GM21381 (cell line): ENCODE data around the gene RAB3GAP1.
"Not testable (repeated sequence)": the region's sequence is repeated elsewhere in the genome, so short reads cannot be mapped to it uniquely, and the experiment has no call there.

Experiments
- ATAC-seq: cut with Tn5 transposase; IDR thresholded peaks from one replicate; pipeline ENCODE4 v1.9.1; 2021; ENCODE audit warnings: mild to moderate bottlenecking, moderate library complexity; ENCODE audit not compliant: unreplicated experiment

The RAB3GAP1 gene

DNA sequence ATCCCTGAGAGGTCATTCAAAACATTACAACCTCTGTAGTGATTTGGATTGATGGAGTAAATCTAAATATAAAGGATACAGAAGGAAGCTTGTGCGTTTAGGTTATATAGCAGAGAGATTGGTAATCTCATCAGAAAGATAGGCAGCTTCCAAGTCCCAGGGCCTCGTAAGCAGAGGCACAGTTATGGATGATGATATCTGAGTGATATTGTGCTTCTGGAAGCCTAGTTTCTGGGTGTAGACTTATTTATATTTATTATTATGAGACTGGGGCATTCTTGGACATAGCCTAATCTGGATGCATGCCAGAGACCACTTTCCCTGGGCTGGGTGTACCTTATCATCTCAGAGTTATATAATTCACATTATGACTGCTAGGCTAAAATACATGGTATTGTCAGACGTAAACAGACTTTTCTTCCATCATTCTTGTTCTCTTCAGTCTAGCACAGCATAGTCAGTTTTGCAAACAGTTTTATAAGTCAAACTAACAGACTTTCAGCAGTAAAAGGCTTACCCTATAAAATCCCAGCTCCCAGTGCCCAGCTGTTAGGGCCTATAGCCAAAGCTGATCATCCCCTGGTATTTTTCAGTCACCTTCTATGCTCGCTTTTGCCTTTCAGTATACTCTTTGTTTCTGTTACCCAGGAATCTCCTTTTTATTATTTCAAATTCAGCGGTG, 47.9 kb downstream of the RAB3GAP1 start:
- no peak for ATAC-seq

GRCh38 chr2:135103843-135104242, 51.8 kb downstream of the RAB3GAP1 start:
- no peak for ATAC-seq

GRCh38 chr2:135105513-135106316, 53.6 kb downstream of the RAB3GAP1 start:
- ATAC-seq = not testable (repeated sequence)

DNA sequence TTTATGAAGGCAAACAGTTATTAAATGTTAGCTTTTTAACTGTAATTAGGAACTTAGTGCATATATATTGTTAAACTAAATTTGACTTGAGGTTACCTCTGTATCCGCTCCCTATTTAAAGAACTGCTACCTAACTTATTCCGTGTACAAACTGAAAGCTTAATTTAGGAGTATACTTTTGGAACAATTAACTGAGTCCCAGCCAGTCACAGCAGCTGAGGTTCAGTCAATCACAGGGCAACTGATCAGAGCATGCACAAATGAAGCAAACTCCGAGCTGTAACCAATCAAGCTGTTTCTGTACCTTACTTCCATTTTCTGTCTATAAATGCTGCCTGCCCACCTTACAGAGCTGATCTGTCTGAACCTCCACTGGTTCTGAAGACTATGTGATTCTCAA, 61.2 kb downstream of the RAB3GAP1 start:
- no peak for ATAC-seq

DNA sequence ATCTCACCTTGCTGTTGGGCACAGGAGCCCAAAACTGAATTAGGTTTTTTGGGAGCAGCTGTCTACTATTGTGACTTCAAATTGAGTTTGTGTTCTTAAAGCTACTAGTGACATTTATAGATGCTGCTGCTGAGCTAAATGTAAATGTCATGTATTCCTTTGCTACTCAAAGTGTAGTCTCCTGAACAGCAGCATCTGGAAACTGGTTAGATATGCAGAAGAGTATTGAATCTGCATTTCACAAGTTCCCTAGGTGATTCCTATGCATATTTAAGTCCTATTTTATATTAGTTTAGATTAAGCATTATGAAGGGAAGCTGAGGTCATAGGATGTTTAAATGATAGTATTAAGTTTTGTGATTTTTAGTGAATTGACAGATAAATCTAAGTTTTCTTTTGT, 67.5 kb downstream of the RAB3GAP1 start:
- ATAC-seq = no peak

DNA sequence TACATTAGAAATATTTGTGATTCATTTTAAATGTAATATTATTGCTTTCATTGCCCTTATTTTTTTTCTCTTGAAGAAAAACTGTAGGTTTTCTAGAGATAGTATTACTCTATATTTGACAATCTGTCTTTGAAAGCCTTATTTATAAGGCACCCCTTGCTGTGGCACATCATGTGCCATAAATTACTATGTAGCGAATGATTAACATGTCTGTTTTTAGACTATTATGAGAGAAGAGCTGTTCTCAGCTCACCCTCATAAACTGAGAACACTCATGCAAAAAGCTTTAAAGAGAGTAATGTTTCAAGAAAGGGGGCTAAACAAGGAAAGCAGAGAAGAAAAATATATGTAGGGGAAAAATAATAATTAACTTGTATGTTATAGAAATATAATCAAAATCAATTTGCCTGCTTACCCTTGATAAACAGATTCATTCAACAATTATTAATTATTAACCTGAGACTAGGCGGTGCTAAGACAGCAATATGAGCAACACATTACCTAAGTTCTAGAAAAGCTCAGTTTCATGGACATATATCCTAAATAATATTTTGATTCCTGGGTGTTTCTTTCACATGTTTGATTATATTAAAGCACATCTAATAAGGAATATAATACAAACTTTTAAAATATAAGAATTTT, 69.0 kb downstream of the RAB3GAP1 start:
- no peak for ATAC-seq

DNA sequence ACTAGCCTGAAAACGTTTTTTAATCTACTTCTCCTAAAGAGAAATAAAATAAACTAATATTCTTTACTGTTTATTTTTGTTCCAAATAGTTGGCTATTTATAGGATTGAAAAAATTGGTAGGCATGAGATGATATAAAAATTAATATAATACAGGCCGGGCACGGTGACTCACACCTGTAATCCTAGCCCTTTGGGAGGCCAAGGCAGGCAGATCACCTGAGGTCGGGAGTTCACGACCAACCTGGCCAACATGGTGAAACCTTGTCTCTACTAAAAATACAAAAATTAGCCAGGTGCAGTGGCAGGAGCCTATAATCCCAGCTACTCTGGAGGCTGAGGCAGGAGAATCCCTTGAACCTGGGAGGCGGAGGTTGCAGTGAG, 69.6 kb downstream of the RAB3GAP1 start:
- not testable (repeated sequence) for ATAC-seq

DNA sequence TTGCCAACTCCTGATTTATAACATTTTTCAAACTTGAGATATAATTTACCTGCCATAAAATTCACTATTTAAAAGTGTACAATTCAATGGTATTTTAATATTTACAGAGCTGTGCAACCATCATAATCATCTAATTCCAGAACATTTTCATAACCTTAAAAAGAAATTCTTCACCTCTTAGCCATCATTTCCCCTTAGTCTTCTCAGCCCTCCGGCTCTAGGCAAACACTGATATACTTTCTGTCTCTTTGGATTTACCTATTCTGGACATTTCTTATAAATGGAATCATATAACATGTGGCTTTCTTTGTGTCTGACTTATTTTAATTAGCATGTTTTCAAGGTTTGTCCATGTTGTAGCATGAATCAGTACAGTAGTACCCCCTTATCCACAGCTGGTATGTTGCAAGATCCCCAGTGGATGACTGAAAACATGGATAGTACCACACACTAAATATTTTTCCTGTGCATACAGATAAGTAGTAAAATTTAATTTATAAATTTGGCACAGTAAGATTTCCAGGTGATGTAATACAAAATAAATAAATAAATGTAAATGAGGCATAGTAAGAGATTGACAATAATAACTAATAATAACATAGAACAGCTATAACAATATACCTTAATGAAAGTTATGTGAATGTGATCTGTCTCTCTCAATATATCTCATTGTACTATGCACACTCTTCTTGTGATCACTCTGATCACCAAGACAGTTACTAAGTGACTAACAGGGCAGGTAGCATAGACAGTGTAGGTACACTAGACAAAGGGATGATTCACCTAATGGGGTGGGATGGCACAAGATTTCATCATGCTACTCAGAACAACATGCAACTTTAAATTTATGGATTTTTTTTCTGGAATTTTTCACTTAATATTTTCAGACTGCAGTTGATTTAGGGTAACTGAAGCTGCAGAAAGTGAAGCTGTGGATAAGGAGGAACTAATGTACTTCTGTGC, 73.1 kb downstream of the RAB3GAP1 start:
- ATAC-seq = no peak

DNA sequence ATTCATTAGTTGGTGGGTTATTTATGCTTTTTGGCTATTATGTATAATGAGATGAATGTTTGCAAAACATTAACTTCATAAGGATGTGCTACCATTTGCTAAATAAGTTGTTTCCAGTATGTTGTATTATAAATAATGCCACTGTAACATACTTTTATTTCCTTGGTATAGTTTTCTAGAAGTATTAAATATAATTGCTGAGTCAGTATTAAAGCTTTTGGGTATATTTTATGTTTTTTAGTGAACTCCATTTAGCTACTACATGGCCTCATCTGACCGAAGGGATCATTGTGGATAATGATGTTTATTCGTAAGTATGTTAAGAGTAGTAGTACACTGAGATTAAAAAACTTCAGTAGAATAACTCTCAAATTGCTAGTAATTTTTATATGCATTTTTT, 73.8 kb downstream of the RAB3GAP1 start:
- ATAC-seq = no peak

DNA sequence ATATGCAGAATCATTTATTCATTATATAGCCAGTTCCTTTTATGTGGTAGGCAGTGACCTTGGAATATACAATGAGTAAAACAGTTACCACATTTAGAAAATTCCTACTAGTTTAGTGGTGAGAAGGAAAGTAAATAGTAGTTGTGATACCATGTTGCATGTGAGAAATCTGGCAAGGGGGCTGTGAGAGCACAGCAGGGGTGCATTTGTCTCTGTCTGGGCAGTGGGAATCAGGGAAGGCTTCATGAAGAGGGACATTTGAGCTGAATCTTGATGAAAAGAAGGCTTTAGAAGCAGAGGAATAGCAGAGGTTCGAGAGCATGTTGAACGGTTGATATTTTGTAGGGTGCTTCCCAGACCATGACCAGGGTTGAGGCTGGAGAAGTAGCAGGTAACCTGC, 78.7 kb downstream of the RAB3GAP1 start:
- no peak for ATAC-seq

- no peak for ATAC-seq
Measured at GRCh38 chr2:135132314-135132713, 80.2 kb downstream of the RAB3GAP1 start.

DNA sequence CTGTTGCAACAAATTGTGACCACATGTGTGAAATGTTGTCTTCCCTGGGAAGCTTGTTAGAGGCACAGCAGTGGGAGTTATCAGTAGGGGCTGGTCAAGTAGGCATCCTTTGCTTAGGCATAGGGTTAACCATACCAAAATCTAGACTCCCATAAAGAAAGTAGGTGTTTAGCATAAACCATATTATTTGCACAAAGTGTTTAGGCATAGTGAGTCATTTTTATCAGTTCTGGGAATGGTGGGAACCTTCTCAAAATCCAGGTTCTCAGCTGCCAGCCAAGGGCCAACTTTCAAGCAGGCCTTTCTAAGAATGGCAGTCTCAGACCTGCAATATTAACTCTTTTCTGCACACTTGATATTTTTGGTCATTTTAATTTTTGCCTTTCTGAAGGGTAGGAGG, 88.5 kb downstream of the RAB3GAP1 start:
- no peak for ATAC-seq

GRCh38 chr2:135142323-135142722, 90.2 kb downstream of the RAB3GAP1 start:
- no peak for ATAC-seq

DNA sequence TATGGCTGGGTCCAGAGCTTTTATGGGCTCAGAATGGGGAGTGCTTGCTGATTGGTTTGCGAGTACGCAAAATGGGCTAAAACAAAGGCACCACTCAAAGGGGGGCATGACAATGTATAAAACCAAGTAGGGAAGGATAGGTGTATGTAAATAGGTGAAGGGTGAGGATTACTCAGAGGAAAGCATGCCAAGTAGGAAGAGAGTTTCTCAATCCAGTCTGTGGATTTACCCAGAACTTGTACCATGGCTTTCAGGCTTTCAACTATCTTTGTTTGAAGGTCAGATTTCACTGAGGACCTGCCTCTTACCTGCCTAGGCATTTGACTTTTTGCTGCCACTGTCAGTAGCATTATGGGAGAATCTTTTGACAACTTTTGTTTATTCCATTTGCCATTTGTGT, 92.3 kb downstream of the RAB3GAP1 start:
- no peak for ATAC-seq

GRCh38 chr2:135149251-135149650, 97.2 kb downstream of the RAB3GAP1 start:
- no peak for ATAC-seq

DNA sequence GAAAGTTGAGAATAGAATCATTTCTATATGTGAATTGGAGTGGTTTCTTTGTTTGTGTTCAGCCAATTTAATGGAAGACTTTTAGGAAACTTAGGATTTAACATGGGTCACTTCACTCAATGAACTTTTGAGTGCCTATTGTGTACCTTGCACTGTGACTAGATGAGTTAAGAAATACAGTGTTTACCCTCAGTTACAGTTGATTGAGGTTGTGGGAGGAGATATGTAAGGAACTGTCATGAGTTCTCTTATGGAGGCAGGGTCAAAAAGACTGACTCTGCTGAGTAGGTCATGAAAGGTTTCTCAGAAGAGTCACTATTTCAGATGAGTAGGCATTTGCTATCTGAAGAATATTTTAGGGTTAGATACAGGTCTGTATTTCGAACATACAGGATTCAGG, 98.6 kb downstream of the RAB3GAP1 start:
- no peak for ATAC-seq

DNA sequence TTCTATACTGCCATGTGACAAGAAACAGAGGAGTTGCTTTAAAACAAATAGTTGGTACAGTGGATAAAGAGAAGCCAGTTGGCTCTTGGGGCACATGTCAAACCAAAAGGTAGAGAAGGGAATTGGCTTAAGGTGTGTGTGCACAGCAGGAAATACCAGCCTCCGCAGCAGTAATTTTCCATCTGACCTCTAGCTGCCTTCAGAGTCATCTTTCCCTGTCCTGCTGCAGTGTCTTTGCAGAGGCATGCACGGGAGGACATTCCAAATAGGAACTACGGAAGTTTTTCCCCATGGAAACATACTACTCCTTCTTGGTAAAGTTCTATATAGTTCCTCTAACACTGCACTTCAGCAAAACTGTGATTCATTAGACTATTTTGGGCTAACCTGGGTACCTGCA, 99.5 kb downstream of the RAB3GAP1 start:
- ATAC-seq = no peak

DNA sequence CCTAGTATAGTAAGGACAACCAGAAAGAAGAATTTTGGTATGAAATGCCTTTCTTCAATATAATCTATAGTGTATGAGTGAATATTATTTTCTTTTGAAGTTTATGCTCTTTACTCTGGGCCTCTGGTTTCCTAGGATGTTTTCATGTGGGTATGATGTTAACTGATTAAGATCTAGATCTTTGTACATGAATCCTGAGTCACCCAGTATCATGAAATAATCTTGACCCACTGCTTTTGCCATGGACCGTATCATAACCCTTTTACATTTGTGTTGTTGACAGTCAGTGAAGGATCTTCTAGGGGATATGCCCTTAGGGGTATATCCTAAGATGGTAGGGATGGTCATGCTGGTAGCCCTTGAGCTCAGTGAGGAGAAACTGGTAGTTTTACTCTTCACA, 100.3 kb downstream of the RAB3GAP1 start:
- no peak for ATAC-seq

- ATAC-seq = no peak
Measured at GRCh38 chr2:135154962-135155361, 102.9 kb downstream of the RAB3GAP1 start.

GRCh38 chr2:135157856-135158255, 105.8 kb downstream of the RAB3GAP1 start:
- ATAC-seq = no peak

DNA sequence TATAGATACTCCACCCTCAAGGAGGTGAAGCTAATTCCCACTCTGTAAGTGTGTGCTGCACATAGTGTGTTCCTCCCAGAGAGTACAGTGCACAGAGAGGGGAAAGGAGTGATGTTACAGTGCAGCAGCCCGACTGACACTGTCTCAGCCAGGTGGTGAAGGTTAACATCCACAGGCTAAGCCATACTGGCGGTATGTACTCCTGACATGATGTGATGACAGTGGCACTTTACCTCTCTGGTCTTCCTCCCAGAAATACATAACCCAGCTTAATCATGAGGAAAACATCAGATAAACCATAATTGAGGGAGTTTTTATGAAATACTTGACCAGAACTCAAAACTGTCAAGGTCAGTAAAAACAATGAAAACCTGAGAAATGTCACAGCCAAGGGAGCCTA, 107.1 kb downstream of the RAB3GAP1 start:
- ATAC-seq = no peak
